ENCODE results near the gene ARID5A.
"Not testable (repeated sequence)": the region's sequence is repeated elsewhere in the genome, so short reads cannot be mapped to it uniquely, and the experiment has no call there.

Gene ARID5A, protein sequence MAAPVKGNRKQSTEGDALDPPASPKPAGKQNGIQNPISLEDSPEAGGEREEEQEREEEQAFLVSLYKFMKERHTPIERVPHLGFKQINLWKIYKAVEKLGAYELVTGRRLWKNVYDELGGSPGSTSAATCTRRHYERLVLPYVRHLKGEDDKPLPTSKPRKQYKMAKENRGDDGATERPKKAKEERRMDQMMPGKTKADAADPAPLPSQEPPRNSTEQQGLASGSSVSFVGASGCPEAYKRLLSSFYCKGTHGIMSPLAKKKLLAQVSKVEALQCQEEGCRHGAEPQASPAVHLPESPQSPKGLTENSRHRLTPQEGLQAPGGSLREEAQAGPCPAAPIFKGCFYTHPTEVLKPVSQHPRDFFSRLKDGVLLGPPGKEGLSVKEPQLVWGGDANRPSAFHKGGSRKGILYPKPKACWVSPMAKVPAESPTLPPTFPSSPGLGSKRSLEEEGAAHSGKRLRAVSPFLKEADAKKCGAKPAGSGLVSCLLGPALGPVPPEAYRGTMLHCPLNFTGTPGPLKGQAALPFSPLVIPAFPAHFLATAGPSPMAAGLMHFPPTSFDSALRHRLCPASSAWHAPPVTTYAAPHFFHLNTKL

GRCh38 chr2:96536445-96537065, at the start of gene ARID5A:
TSS of gene ARID5A (plus strand) at chr2:96536752. CDS start at chr2:96536827, 75 bp downstream.
- DNase-seq, result peak; percentile 95

GRCh38 chr2:96489261-96489660, 47.3 kb upstream of the ARID5A start:
- no peak for DNase-seq

DNA sequence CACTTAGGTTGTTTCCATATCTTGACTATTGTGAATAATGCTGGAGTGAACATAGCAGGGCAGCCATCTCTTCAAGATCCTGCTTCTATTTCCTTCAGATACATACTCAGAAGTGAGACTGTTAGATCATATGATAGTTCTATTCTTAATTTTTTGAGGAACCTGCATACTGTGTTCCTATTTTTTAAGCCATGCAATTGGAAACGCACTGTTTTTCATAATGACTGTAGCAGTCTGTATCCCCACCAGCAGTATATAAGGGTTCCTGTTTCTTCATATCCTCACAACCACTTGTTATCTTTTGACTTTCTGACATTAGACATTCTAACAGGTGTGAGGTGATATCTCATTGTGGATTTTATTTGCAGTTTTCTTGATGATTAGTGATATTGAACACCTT, 46.9 kb upstream of the ARID5A start:
- DNase-seq, result no peak

DNA sequence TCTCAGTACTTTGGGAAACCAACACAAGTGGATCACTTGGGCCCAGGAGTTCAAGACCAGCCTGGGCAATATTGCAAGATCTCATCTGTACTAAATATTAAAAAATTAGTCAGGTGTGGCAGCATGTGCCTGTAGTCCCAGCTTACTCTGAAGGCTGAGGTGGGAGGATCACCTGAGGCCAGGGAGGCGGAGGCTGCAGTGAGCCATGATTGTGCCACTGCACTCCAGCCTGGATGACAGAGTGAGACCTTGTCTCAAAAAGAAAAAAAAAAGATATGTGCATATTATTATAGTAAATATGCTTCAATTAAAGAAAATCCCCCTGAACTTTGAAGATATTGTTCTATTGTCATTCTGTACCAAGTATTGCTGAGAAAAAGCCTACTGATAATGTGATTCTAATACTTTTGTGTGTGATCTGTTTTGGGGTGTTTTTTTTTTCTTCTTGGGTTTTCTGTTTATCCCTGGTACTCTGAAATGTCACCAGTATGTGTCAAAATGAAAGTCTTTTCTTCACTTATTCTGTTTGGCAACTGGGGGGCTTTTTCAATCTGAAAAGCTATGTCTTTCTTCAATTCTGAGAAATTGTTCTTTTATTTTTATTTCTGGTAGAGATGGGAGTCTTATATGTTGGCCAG, 44.6 kb upstream of the ARID5A start:
- DNase-seq, result no peak

- no peak for DNase-seq
These were observed 43.5 kb upstream of the ARID5A start for GRCh38 chr2:96493072-96493471.

- no peak for DNase-seq
These were observed 42.4 kb upstream of the ARID5A start for GRCh38 chr2:96494188-96494587.

GRCh38 chr2:96495982-96496629, 40.4 kb upstream of the ARID5A start:
- DNase-seq, result no peak

GRCh38 chr2:96498021-96498431, 38.5 kb upstream of the ARID5A start:
- no peak for DNase-seq

DNA sequence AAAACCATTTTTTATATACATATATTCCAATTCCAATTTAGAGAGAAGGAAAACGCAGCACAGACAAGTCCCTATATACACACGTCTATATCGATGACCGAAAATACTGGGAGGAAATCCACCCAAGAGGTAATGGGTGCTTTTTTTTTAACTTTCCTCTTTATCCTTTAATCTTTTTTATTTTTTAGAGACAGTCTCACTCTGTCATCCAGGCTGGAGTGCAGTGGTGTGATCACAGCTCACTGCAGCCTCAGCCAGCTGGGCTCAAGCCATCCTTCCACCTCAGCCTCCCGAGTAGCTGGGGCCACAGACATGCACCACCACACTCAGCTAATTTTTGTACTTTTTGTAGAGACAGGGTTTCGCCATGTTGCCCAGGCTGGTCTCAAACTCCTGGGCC, 37.9 kb upstream of the ARID5A start:
- not testable (repeated sequence) for DNase-seq

DNA sequence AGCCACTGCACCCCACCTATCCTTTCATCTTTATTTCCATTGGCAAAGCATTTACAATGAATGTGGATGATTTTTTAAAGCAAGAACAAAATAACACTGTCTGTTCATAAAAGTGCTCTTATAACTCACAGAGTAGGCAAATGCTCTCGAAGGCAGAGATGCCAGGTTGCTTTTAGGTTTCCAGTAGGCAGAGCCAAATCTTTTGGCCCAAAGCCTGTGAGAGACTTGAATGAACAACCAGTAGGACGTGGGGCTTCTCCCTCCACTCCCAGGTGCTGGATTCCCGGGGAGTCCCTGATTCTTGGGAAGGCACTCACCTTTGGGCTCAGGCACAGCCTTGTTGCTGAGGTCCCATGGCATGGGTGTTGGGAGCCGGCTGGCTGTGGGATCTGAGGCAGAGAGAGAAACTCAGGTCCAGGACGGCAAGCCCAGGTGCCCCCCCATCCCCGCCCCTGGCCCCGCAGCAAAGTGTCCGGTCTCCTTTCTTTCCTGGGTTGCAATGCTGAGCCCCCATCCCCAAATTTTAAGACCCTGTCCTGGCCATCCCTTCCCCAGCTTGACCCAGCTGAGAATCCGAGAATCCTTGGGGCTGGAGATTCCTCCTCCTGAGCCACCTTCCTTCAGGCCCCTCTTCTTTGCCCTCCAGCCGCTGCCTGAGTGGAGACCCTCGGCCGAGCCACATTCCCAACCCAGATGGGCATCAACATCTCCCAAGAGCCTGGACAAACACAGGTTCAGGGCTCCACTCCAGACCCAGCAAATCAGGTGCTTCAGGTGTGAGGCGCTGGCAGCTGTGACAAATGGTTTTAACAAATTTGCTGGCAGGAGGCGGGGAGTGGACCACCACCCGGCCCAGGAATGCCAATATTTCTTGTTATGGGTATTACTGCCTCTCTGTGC, 37.2 kb upstream of the ARID5A start:
- no peak for DNase-seq

DNA sequence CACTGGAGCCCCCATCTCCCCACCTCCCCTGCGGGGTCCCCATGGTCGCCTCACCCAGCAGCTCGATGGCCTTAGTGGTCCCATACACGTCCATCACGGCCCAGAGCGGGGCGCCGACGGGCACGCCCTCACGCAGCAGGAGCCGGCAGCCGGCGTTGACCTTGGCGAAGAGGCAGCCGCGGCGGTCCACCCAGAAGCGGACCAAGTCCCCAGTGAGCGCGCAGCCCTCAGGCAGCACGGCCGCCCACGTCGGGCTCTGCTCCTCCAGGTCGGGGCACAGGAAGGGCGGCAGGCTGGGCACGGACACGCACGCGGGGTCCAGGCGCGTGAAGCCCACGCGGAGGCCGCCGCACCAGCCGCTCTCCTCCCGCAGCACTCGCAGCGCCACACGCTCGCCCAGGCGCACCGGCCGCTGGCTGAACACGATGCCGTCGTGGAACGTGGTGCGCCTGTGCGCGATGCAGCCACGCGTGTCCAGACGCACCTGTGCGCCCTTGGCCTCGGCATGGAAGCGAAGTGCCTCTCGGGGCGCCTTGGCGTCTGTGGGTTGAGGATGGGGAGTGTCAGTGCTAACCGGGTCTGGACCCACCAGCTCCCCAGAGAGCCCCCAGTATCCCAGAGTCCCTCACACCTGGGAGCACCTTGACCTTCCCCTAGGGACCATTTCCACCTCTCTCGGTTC, 36.0 kb upstream of the ARID5A start:
- DNase-seq, result no peak

GRCh38 chr2:96501471-96501874, 35.1 kb upstream of the ARID5A start:
- DNase-seq, result no peak

DNA sequence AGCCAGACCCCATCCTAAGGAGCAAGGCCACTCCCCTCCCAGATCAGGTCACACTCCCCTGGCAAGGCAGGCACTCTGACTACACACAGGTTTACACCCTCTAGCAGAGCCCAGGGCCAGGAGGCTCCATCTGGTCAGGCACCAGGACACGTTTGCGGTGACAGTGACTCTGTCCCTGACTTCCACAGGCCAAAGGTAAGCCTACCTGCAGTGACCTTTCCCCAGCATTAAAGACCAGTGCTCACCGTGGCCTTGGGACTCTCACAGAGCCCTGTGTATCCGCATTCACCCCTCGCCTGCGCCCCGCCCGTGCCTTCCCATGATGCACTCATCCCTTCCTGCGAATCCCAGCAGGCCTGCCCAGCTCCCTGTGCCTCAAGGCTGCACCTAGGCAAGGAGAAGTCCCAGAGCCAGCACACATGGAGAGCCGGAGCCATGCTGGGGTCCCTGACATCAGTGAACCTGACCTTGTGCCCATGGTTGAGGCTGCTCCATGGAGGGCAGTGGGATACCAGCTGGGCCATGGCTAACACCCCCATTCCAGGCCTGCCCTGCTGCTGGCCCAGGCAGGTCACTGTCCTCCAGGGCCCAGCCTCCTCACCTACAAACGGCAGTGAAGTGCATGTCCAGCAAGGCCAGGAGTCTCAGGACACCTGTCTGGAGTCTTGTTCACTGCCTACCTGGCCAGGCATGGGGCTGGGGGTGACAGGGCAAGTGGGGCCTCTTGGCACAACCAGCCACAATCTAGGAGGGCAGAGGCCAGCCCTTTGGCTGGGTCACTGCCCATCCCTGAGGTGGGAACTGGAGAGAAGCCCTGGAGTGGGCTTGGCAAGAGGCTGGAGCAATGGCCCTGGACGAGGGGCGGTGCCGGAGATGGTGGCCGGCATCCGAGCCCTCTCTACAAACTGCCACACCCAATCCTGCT, 34.4 kb upstream of the ARID5A start:
- DNase-seq, result no peak

DNA sequence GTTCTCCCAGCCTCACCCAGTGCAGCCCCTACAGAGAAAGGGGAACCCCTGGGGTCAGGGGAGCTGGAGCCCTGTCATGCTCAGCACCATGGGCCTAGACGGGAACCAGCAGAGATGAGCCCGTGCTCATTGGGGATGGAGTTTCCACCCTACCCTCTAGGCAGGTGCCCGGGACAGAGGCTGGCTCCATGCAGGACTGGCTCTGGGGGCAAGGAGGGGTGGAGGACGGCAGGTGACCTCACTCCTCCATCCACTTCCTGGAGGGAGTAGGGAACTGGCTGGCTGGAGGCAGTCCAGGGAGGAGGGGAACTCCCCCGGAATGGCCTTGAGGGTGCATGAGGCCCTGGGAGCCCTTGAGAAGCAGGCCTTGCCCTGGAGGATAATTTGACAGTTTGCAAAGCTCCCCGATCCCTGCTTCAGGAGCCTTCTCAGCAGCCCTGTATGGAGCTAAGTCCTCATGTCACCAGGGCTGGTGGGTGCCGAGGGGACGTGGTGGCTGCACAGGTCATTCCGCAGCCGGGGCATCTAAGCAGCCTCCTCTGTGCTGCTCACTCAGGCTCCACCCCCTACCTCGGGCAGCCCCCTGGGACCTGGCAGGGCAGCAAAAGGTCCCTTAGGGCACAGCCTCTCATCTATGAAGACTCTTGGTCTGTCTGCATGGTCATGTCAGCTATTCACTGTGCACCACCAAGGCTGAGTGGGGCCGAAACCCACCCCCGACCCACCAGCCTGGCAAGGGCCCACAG, 33.5 kb upstream of the ARID5A start:
- no peak for DNase-seq

- no peak for DNase-seq
These were observed 32.8 kb upstream of the ARID5A start for GRCh38 chr2:96503637-96504243.

GRCh38 chr2:96505231-96505889, 31.2 kb upstream of the ARID5A start, which contains the start of gene NEURL3:
TSS of gene NEURL3 (minus strand) at chr2:96505357. CDS start at chr2:96505286, 71 bp downstream.
- DNase-seq, result no peak

- no peak for DNase-seq
These were observed 30.3 kb upstream of the ARID5A start for GRCh38 chr2:96506016-96506906.

Measured in stimulated activated CD4-positive, alpha-beta T cell treated with anti-CD3 and anti-CD28 coated beads, Interleukin-4, amount 100 ng/mL, for 1 hour (primary cell).